Neuronal stem cell (in vitro differentiated cells): ENCODE results near the gene BPIFB3.

Experiments
- DNase-seq: peaks from one replicate; pipeline ENCODE4 v3.0.0-alpha.2; 2013; ENCODE audit warnings: low spot score
- H2AFZ ChIP-seq: one replicate; pipeline ENCODE4 v1.6.1; 2013; ENCODE audit warnings: mild to moderate bottlenecking, low read length, inconsistent platforms
- H2AK5ac ChIP-seq: 2 replicates; pipeline ENCODE4 v1.6.1; 2013; ENCODE audit warnings: low read depth, mild to moderate bottlenecking, inconsistent platforms, low read length, moderate library complexity, mixed read lengths
- H2BK120ac ChIP-seq: 2 replicates; pipeline ENCODE4 v1.6.1; 2013; ENCODE audit warnings: low read depth, mild to moderate bottlenecking, inconsistent platforms, low read length, moderate library complexity, mixed read lengths
- H2BK12ac ChIP-seq: one replicate; pipeline ENCODE4 v1.6.1; 2013; ENCODE audit warnings: low read length, inconsistent platforms
- H2BK15ac ChIP-seq: 2 replicates; pipeline ENCODE4 v1.6.1; 2013; ENCODE audit warnings: mild to moderate bottlenecking, low read length, inconsistent platforms, mixed read lengths
- H2BK5ac ChIP-seq: one replicate; pipeline ENCODE4 v1.6.1; 2013; ENCODE audit warnings: inconsistent platforms, mild to moderate bottlenecking, low read length, moderate library complexity
- H3K14ac ChIP-seq: one replicate; pipeline ENCODE4 v1.6.1; 2013; ENCODE audit warnings: low read length, inconsistent platforms
- H3K18ac ChIP-seq: 2 replicates; pipeline ENCODE4 v1.6.1; 2013; ENCODE audit warnings: low read length, inconsistent platforms
- H3K23ac ChIP-seq: 2 replicates; pipeline ENCODE4 v1.6.1; 2013; ENCODE audit warnings: low read depth, mild to moderate bottlenecking, mixed read lengths, low read length, inconsistent platforms; ENCODE audit not compliant: poor library complexity
- H3K27ac ChIP-seq: replicated peaks from 3 replicates; pipeline ENCODE4 v1.5.1; 2013; ENCODE audit warnings: low read length, inconsistent platforms
- H3K27me3 ChIP-seq, 3 experiments: 2 replicates each; pipeline ENCODE4 v1.6.1; 2013; ENCODE audit warnings: low read length in 3 of 3, mild to moderate bottlenecking in 2 of 3, inconsistent platforms in 1 of 3, low read depth in 1 of 3, mixed read lengths in 1 of 3, moderate library complexity in 1 of 3; ENCODE audit not compliant: control insufficient read depth in 3 of 3, insufficient read depth in 3 of 3
- H3K36me3 ChIP-seq, 2 donors: replicated peaks in 1 of 2; 2 replicates each; pipeline ENCODE4 v1.6.1; 2013; ENCODE audit warnings: low read length in 2 of 2; ENCODE audit not compliant: control insufficient read depth in 2 of 2, insufficient read depth in 2 of 2
- H3K4ac ChIP-seq: 2 replicates; pipeline ENCODE4 v1.6.1; 2013; ENCODE audit warnings: inconsistent platforms, mild to moderate bottlenecking, low read length, moderate library complexity
- H3K4me1 ChIP-seq, 2 donors: 1 replicate in 1 of 2; 2 replicates in 1 of 2; pipeline ENCODE4 v1.6.1; 2013; ENCODE audit warnings: low read length in 2 of 2, low read depth in 1 of 2; ENCODE audit not compliant: control insufficient read depth in 2 of 2, insufficient read depth in 1 of 2
- H3K4me2 ChIP-seq: one replicate; pipeline ENCODE4 v1.6.1; 2013; ENCODE audit warnings: mild to moderate bottlenecking, low read length, inconsistent platforms; ENCODE audit not compliant: insufficient read depth, poor library complexity, severe bottlenecking
- H3K4me3 ChIP-seq, 2 donors: 2 replicates each; pipeline ENCODE4 v1.5.1; 2013; ENCODE audit warnings: low read length in 2 of 2, mild to moderate bottlenecking in 2 of 2, inconsistent platforms in 1 of 2, moderate library complexity in 1 of 2
- H3K79me1 ChIP-seq: one replicate; pipeline ENCODE4 v1.6.1; 2013; ENCODE audit warnings: low read depth, mild to moderate bottlenecking, inconsistent platforms, low read length, moderate library complexity
- H3K9ac ChIP-seq: one replicate; pipeline ENCODE4 v1.6.1; 2013; ENCODE audit warnings: mild to moderate bottlenecking, low read depth, low read length, inconsistent platforms; ENCODE audit not compliant: poor library complexity
- H3K9me3 ChIP-seq, 2 donors: replicated peaks in 1 of 2; 2 replicates each; pipeline versions ENCODE3 to v1.6.1; 2013; ENCODE audit warnings: low read length in 2 of 2, mild to moderate bottlenecking in 2 of 2, inconsistent platforms in 1 of 2, low read depth in 1 of 2, mixed read lengths in 1 of 2, moderate library complexity in 1 of 2; ENCODE audit not compliant: control insufficient read depth in 2 of 2, insufficient read depth in 1 of 2
- H4K8ac ChIP-seq: one replicate; pipeline ENCODE4 v1.6.1; 2013; ENCODE audit warnings: low read depth, mild to moderate bottlenecking, inconsistent platforms, low read length, moderate library complexity
- H4K91ac ChIP-seq: one replicate; pipeline ENCODE4 v1.6.1; 2013; ENCODE audit warnings: low read length, low read depth, mild to moderate bottlenecking, inconsistent platforms; ENCODE audit not compliant: poor library complexity
- WGBS, 2 donors: extraction: QIAGEN DNeasy Blood & Tissue Kit; methylation state at CpG; one replicate each; pipeline ENCODE4 v1.1.7; 2013; ENCODE audit warnings: missing lambda C conversion rate in 2 of 2, mixed read lengths in 1 of 2; ENCODE audit not compliant: insufficient read length in 2 of 2, insufficient replicate concordance in 1 of 2; ENCODE audit errors: extremely low coverage in 2 of 2; 5-methylcytosine and 5-hydroxymethylcytosine counted together

BPIFB3 gene

GRCh38 chr20:33008336-33009213 lies 45.1 kb upstream of the BPIFB3 start:
- peaks cover 0 to 5% of the 10 kb centered on the region in 2 donors for H3K9me3 ChIP-seq
- no peaks in the 10 kb centered on the region for H3K79me1 ChIP-seq
- no peak overlapping the region for H3K14ac ChIP-seq
- no peak overlapping the region for H3K23ac ChIP-seq
- H3K4ac ChIP-seq, result no peak overlapping the region
- no peak overlapping the region for H3K9ac ChIP-seq
- DNase-seq, result no peak
- no peak overlapping the region for H4K8ac ChIP-seq
- H2BK120ac ChIP-seq, result no peak overlapping the region
- H2AFZ ChIP-seq, result no peak overlapping the region
- H3K4me3 ChIP-seq, result no peak overlapping the region
- peak overlapping the region; percentile 18 for H2BK15ac ChIP-seq
- H3K18ac ChIP-seq, result peak overlapping the region; percentile 76
- H3K27ac ChIP-seq, result no peak overlapping the region
- WGBS, 2 donors, result no CpG with 5 or more reads among the region's 23 CpGs
- no peak overlapping the region for H2BK12ac ChIP-seq
- peaks cover 0 to 5% (median 0%) of the 10 kb centered on the region in 3 experiments for H3K27me3 ChIP-seq
- H3K4me2 ChIP-seq, result no peak overlapping the region
- no peak overlapping the region for H2BK5ac ChIP-seq
- peak overlapping the region; percentile 35 for H2AK5ac ChIP-seq
- peaks cover 10 to 11% of the 10 kb centered on the region in 2 donors for H3K4me1 ChIP-seq
- no peaks in the 10 kb centered on the region for H3K36me3 ChIP-seq
- H4K91ac ChIP-seq, result no peak overlapping the region

- no peak overlapping the region for H3K23ac ChIP-seq
- no peak overlapping the region for H3K9ac ChIP-seq
- peak overlapping the region; percentile 76 for H3K18ac ChIP-seq
- no peak overlapping the region for H3K27ac ChIP-seq
- H2BK120ac ChIP-seq, result no peak overlapping the region
- peaks cover 0 to 8% (median 0%) of the 10 kb centered on the region in 3 experiments for H3K27me3 ChIP-seq
- H2AFZ ChIP-seq, result no peak overlapping the region
- H4K8ac ChIP-seq, result no peak overlapping the region
- no peak overlapping the region for H3K4me3 ChIP-seq
- no CpG with 5 or more reads among the region's 19 CpGs for WGBS, 2 donors
- H2BK12ac ChIP-seq, result no peak overlapping the region
- H3K9me3 ChIP-seq, result peaks cover 0 to 5% of the 10 kb centered on the region in 2 donors
- H3K14ac ChIP-seq, result no peak overlapping the region
- H3K4ac ChIP-seq, result no peak overlapping the region
- H2AK5ac ChIP-seq, result no peak overlapping the region
- H4K91ac ChIP-seq, result no peak overlapping the region
- no peaks in the 10 kb centered on the region for H3K36me3 ChIP-seq
- DNase-seq, result no peak
- H2BK5ac ChIP-seq, result no peak overlapping the region
- peak overlapping the region; percentile 41 for H2BK15ac ChIP-seq
- peaks cover 10 to 11% of the 10 kb centered on the region in 2 donors for H3K4me1 ChIP-seq
- no peak overlapping the region for H3K4me2 ChIP-seq
- H3K79me1 ChIP-seq, result no peaks in the 10 kb centered on the region
Observed at GRCh38 chr20:33009214-33010132, 44.2 kb upstream of the BPIFB3 start.

- H3K4ac ChIP-seq, result no peak overlapping the region
- WGBS, 2 donors, result no CpG with 5 or more reads among the region's 5 CpGs
- H3K23ac ChIP-seq, result no peak overlapping the region
- H3K4me1 ChIP-seq, result peaks cover 11 to 12% of the 10 kb centered on the region in 2 donors
- no peak overlapping the region for H4K8ac ChIP-seq
- no peak overlapping the region for H2BK15ac ChIP-seq
- H3K27ac ChIP-seq, result no peak overlapping the region
- H3K4me2 ChIP-seq, result no peak overlapping the region
- no peak overlapping the region for H2AK5ac ChIP-seq
- no peak overlapping the region for H2AFZ ChIP-seq
- no peak for DNase-seq
- no peaks in the 10 kb centered on the region for H3K36me3 ChIP-seq
- H2BK120ac ChIP-seq, result no peak overlapping the region
- no peak overlapping the region for H2BK12ac ChIP-seq
- H3K4me3 ChIP-seq, result no peak overlapping the region
- no peak overlapping the region for H2BK5ac ChIP-seq
- no peak overlapping the region for H3K18ac ChIP-seq
- no peak overlapping the region for H3K9ac ChIP-seq
- H4K91ac ChIP-seq, result no peak overlapping the region
- no peaks in the 10 kb centered on the region for H3K79me1 ChIP-seq
- no peak overlapping the region for H3K14ac ChIP-seq
- peaks cover 0 to 5% of the 10 kb centered on the region in 2 donors for H3K9me3 ChIP-seq
- peaks cover 0 to 14% (median 0%) of the 10 kb centered on the region in 3 experiments for H3K27me3 ChIP-seq
Observed at GRCh38 chr20:33010133-33010504, 43.6 kb upstream of the BPIFB3 start.
